CD4-positive, CD25-positive, alpha-beta regulatory T cell (primary cell): ENCODE results near the gene P2RX4. TPM values are rescaled to one million over a fixed set of nuclear protein-coding genes. Genes with fewer than 3 reads are reported as not detected.

Source experiments
- ATAC-seq, 2 donors: fragments of 150-1000 bp; cut with Tn5 transposase; one replicate each; pipeline ENCODE4 v1.10.0; 2021; ENCODE audit warnings: low read depth in 2 of 2, moderate number of reproducible peaks in 2 of 2, moderate library complexity in 1 of 2
- DNase-seq, 3 donors: peaks; one replicate each; pipeline versions ENCODE4 v3.0.0 to v3.0.0-alpha.2; 2012 to 2022; ENCODE audit warnings: mixed read lengths in 1 of 3
- H3K27ac ChIP-seq: one replicate; pipeline ENCODE4 v1.7.0; 2013; ENCODE audit warnings: mild to moderate bottlenecking, low read length; ENCODE audit not compliant: insufficient read depth, poor library complexity, severe bottlenecking
- H3K27me3 ChIP-seq: one replicate; pipeline ENCODE4 v1.7.0; 2013; ENCODE audit warnings: low read length; ENCODE audit not compliant: control insufficient read depth, insufficient read depth
- H3K36me3 ChIP-seq: one replicate; pipeline ENCODE4 v1.7.0; 2013; ENCODE audit warnings: mild to moderate bottlenecking, low read length, moderate library complexity; ENCODE audit not compliant: control insufficient read depth, insufficient read depth
- H3K4me1 ChIP-seq: 2 replicates; pipeline ENCODE4 v1.7.0; 2013; ENCODE audit warnings: mild to moderate bottlenecking, low read length; ENCODE audit not compliant: insufficient read depth, control insufficient read depth, poor library complexity, severe bottlenecking
- H3K4me3 ChIP-seq: one replicate; pipeline ENCODE4 v1.7.0; 2013; ENCODE audit warnings: low read depth, mild to moderate bottlenecking, low read length, moderate library complexity
- H3K9me3 ChIP-seq, 2 experiments: 1 replicate in 1 of 2; 2 replicates in 1 of 2; pipeline ENCODE4 v1.7.0; 2013; ENCODE audit warnings: low read length in 2 of 2, mild to moderate bottlenecking in 1 of 2, moderate library complexity in 1 of 2; ENCODE audit not compliant: control insufficient read depth in 2 of 2
- H3K27ac Mint-ChIP-seq, 3 donors: one replicate each; pipeline ENCODE4 v1.8.0; 2020 to 2022; ENCODE audit warnings: mild to moderate bottlenecking in 3 of 3, mixed read lengths in 3 of 3, moderate library complexity in 2 of 3
- H3K27me3 Mint-ChIP-seq: one replicate; pipeline ENCODE4 v1.8.0; 2022; ENCODE audit warnings: mild to moderate bottlenecking, mixed read lengths
- H3K36me3 Mint-ChIP-seq: one replicate; pipeline ENCODE4 v1.8.0; 2020; ENCODE audit warnings: mixed read lengths
- H3K4me1 Mint-ChIP-seq, 4 donors: one replicate each; pipeline ENCODE4 v1.8.0; 2020 to 2022; ENCODE audit warnings: mixed read lengths in 4 of 4, mild to moderate bottlenecking in 1 of 4
- H3K4me3 Mint-ChIP-seq, 4 donors: one replicate each; pipeline ENCODE4 v1.8.0; 2020 to 2022; ENCODE audit warnings: mild to moderate bottlenecking in 4 of 4, mixed read lengths in 4 of 4, moderate library complexity in 3 of 4
- H3K9me3 Mint-ChIP-seq, 7 donors: one replicate each; pipeline ENCODE4 v1.8.0; 2020 to 2022; ENCODE audit warnings: mixed read lengths in 7 of 7, mild to moderate bottlenecking in 3 of 7, moderate library complexity in 2 of 7
- polyA plus RNA-seq, 4 donors: library from polyadenylated mRNA; unstranded; fragments of 300-500 nt; fragmentation: Illumina TruSeq; gene quantifications; one replicate each; pipeline ENCODE4 v1.2.3, GENCODE V29; 2021
- total RNA-seq: library from RNA; stranded (reverse); gene quantifications from one replicate; pipeline ENCODE4 v1.2.3, GENCODE V29; 2022

The P2RX4 gene
- total and polyA plus RNA-seq, 5 donors from 2014 or later, result 27.8 to 38.1 (median 28.5) TPM

DNA sequence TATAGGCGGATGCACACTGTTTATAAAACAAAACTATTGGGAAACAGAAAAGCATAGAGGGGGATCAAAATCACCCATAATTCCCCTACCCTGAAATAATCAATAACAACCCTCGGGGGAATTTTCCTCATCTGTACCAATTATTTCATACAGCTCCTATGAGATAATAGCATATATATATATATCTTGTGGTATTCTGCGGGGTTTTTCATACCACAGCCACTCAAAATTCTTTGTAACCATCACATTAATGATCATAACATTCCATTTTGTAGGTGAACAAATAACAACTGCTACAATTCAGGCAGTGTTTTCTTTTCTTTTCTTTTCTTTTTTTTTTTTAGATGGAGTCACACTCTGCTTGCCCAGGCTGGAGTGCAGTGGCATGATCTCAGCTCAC, 42.0 kb upstream of the P2RX4 start:
- no peak overlapping the region for H3K27ac ChIP-seq
- no peak for DNase-seq
- Mint-ChIP-seq H3K9me3 (peaks cover 0 to 2% (median 0%) of the 10 kb centered on the region in 7 donors), H3K27ac (no peak overlapping the region), H3K36me3 (peaks cover 33% of the 10 kb centered on the region), H3K4me3 (no peak overlapping the region), H3K4me1 (peaks cover 0 to 5% (median 0%) of the 10 kb centered on the region in 4 donors), H3K27me3 (no peaks in the 10 kb centered on the region)
- H3K4me1 ChIP-seq, result no peaks in the 10 kb centered on the region
- peaks cover 18% of the 10 kb centered on the region for H3K36me3 ChIP-seq
- no peaks in the 10 kb centered on the region for H3K9me3 ChIP-seq
- ATAC-seq, result no peak
- no peaks in the 10 kb centered on the region for H3K27me3 ChIP-seq
- H3K4me3 ChIP-seq, result no peak overlapping the region

GRCh38 chr12:121170151-121170550, 39.8 kb upstream of the P2RX4 start:
- no peak overlapping the region for H3K27ac ChIP-seq
- no peak overlapping the region for H3K4me3 ChIP-seq
- no peak overlapping the region for H3K4me3 Mint-ChIP-seq
- no peak for DNase-seq
- ATAC-seq, result no peak
- no peaks in the 10 kb centered on the region for H3K27me3 Mint-ChIP-seq
- H3K4me1 Mint-ChIP-seq, result peaks cover 0 to 5% (median 0%) of the 10 kb centered on the region in 4 donors
- H3K36me3 Mint-ChIP-seq, result peaks cover 38% of the 10 kb centered on the region
- H3K9me3 ChIP-seq, result no peaks in the 10 kb centered on the region
- peaks cover 0 to 2% (median 0%) of the 10 kb centered on the region in 7 donors for H3K9me3 Mint-ChIP-seq
- H3K36me3 ChIP-seq, result peaks cover 17% of the 10 kb centered on the region
- H3K27ac Mint-ChIP-seq, result no peak overlapping the region
- H3K4me1 ChIP-seq, result no peaks in the 10 kb centered on the region
- no peaks in the 10 kb centered on the region for H3K27me3 ChIP-seq

- Mint-ChIP-seq H3K36me3 (peaks cover 36% of the 10 kb centered on the region), H3K27me3 (no peaks in the 10 kb centered on the region), H3K4me3 (no peak overlapping the region), H3K4me1 (peaks cover 0 to 5% (median 0%) of the 10 kb centered on the region in 4 donors), H3K27ac (no peak overlapping the region), H3K9me3 (peaks cover 0 to 2% (median 0%) of the 10 kb centered on the region in 7 donors)
- Histone ChIP-seq H3K27me3 (no peaks in the 10 kb centered on the region), H3K36me3 (peaks cover 12% of the 10 kb centered on the region), H3K4me1 (no peaks in the 10 kb centered on the region), H3K9me3 (no peaks in the 10 kb centered on the region), H3K27ac (no peak overlapping the region), H3K4me3 (no peak overlapping the region)
- ATAC-seq (no peak), DNase-seq (no peak)
These were observed 39.2 kb upstream of the P2RX4 start for GRCh38 chr12:121170611-121171260.

DNA sequence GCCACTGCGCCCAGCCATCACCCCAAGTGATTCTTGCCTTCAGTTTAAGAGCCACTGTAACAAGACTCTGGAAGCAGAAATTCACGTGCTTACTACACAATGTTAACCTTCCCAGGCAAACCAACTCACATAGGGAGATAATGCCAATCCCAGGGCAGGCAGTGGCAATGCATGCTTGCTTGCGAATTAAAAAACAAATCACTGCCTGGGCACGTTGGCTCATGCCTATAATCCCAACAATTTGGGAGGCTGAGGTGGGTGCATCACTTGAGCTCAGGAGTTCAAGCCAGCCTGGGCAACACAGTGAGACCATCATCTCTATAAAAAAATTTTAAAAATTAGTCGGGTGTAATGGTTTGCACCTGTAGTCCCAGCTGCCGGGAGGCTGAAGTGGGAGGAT, 37.8 kb upstream of the P2RX4 start:
- Mint-ChIP-seq H3K4me3 (no peak overlapping the region), H3K27ac (peak overlapping the region in 1 of 3 donors; percentile 36), H3K4me1 (peaks cover 0 to 5% (median 0%) of the 10 kb centered on the region in 4 donors), H3K36me3 (peaks cover 36% of the 10 kb centered on the region), H3K9me3 (peaks cover 0 to 2% (median 0%) of the 10 kb centered on the region in 7 donors), H3K27me3 (no peaks in the 10 kb centered on the region)
- Histone ChIP-seq H3K4me1 (no peaks in the 10 kb centered on the region), H3K36me3 (peaks cover 7% of the 10 kb centered on the region), H3K27ac (no peak overlapping the region), H3K9me3 (no peaks in the 10 kb centered on the region), H3K27me3 (no peaks in the 10 kb centered on the region), H3K4me3 (no peak overlapping the region)
- DNase-seq (no peak), ATAC-seq (no peak)

- Histone ChIP-seq H3K27me3 (no peaks in the 10 kb centered on the region), H3K27ac (no peak overlapping the region), H3K9me3 (no peaks in the 10 kb centered on the region), H3K36me3 (peaks cover 3% of the 10 kb centered on the region), H3K4me3 (no peak overlapping the region), H3K4me1 (no peaks in the 10 kb centered on the region)
- H3K36me3 Mint-ChIP-seq, result peaks cover 30% of the 10 kb centered on the region
- H3K27ac Mint-ChIP-seq, result peak overlapping the region; percentile 2 to 38 (median 31)
- no peak overlapping the region for H3K4me3 Mint-ChIP-seq
- H3K27me3 Mint-ChIP-seq, result no peaks in the 10 kb centered on the region
- peaks cover 0 to 5% (median 0%) of the 10 kb centered on the region in 4 donors for H3K4me1 Mint-ChIP-seq
- DNase-seq, result no peak
- H3K9me3 Mint-ChIP-seq, result no peaks in the 10 kb centered on the region
- no peak for ATAC-seq
These were observed 34.4 kb upstream of the P2RX4 start for GRCh38 chr12:121175383-121176119.

DNA sequence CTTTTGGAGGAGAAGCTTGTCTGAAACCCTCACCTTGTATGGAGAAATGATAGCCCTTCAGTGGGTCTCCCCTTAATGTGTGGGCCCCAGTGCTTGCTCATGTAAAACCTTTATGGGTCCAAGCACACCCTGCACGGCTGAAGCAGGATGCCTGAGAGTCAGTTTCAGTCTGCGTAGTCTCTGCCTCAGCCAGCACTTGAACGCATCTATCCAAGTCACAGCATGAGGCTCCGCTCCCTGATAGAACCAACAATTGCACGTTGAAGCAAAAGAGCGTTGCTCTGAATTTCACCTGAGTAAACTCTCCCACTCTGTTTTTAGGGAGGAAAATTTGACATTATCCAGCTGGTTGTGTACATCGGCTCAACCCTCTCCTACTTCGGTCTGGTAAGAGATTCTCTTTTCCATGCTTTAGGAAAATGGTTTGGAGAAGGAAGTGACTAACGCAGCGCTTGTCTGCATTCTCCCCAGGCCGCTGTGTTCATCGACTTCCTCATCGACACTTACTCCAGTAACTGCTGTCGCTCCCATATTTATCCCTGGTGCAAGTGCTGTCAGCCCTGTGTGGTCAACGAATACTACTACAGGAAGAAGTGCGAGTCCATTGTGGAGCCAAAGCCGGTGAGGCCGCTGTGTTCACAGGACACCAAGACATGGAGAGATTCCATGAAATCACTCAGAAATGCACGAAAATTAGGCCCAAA, 33.0 kb upstream of the P2RX4 start:
- Histone ChIP-seq H3K27ac (no peak overlapping the region), H3K36me3 (no peaks in the 10 kb centered on the region), H3K4me3 (no peak overlapping the region), H3K9me3 (no peaks in the 10 kb centered on the region), H3K4me1 (no peaks in the 10 kb centered on the region), H3K27me3 (no peaks in the 10 kb centered on the region)
- ATAC-seq, result no peak
- no peak overlapping the region for H3K27ac Mint-ChIP-seq
- peaks cover 31% of the 10 kb centered on the region for H3K36me3 Mint-ChIP-seq
- no peaks in the 10 kb centered on the region for H3K9me3 Mint-ChIP-seq
- no peaks in the 10 kb centered on the region for H3K4me1 Mint-ChIP-seq
- H3K4me3 Mint-ChIP-seq, result no peak overlapping the region
- DNase-seq, result no peak
- H3K27me3 Mint-ChIP-seq, result no peaks in the 10 kb centered on the region

GRCh38 chr12:121181181-121181580, 28.7 kb upstream of the P2RX4 start:
- Mint-ChIP-seq H3K4me1 (no peaks in the 10 kb centered on the region), H3K27ac (no peak overlapping the region), H3K36me3 (peaks cover 12% of the 10 kb centered on the region), H3K9me3 (no peaks in the 10 kb centered on the region), H3K27me3 (no peaks in the 10 kb centered on the region), H3K4me3 (no peak overlapping the region)
- Histone ChIP-seq H3K9me3 (no peaks in the 10 kb centered on the region), H3K27ac (no peak overlapping the region), H3K36me3 (no peaks in the 10 kb centered on the region), H3K4me3 (no peak overlapping the region), H3K4me1 (no peaks in the 10 kb centered on the region), H3K27me3 (no peaks in the 10 kb centered on the region)
- DNase-seq (no peak), ATAC-seq (no peak)
